HG03196 (cell line): Measurements from ENCODE around the gene C3orf62.
"Not testable (repeated sequence)": the region's sequence is repeated elsewhere in the genome, so short reads cannot be mapped to it uniquely, and the experiment has no call there.

Experiments used
- ATAC-seq: cut with Tn5 transposase; IDR thresholded peaks from one replicate; pipeline ENCODE4 v1.9.1; 2021; ENCODE audit not compliant: unreplicated experiment

The C3orf62 gene

GRCh38 chr3:49269443-49270155 lies 7.4 kb downstream of the C3orf62 start:
- ATAC-seq: no peak

- ATAC-seq: no peak
These were observed 10.5 kb downstream of the C3orf62 start for GRCh38 chr3:49266410-49267095.

- ATAC-seq: no peak
These were observed 11.2 kb downstream of the C3orf62 start for GRCh38 chr3:49265661-49266386.

GRCh38 chr3:49263159-49263889 lies 13.7 kb downstream of the C3orf62 start:
- no peak for ATAC-seq

GRCh38 chr3:49260806-49261324 lies 16.2 kb downstream of the C3orf62 start:
- no peak for ATAC-seq

GRCh38 chr3:49257187-49257586 lies 19.8 kb downstream of the C3orf62 start:
- ATAC-seq: no peak

GRCh38 chr3:49255718-49256511 lies 21.1 kb downstream of the C3orf62 start:
- no peak for ATAC-seq

GRCh38 chr3:49255112-49255511 lies 21.9 kb downstream of the C3orf62 start:
- no peak for ATAC-seq

- ATAC-seq: no peak
These were observed 23.5 kb downstream of the C3orf62 start for GRCh38 chr3:49253512-49253911.

GRCh38 chr3:49248840-49249227 lies 28.2 kb downstream of the C3orf62 start:
- no peak for ATAC-seq

GRCh38 chr3:49244581-49245205 lies 32.3 kb downstream of the C3orf62 start:
- no peak for ATAC-seq

- ATAC-seq: not testable (repeated sequence)
These were observed 36.9 kb downstream of the C3orf62 start for GRCh38 chr3:49240091-49240490.

- ATAC-seq: no peak
These were observed 38.5 kb downstream of the C3orf62 start for GRCh38 chr3:49238274-49239127.

GRCh38 chr3:49237344-49237743 lies 39.7 kb downstream of the C3orf62 start:
- no peak for ATAC-seq

GRCh38 chr3:49236226-49236625 lies 40.8 kb downstream of the C3orf62 start:
- ATAC-seq: no peak

GRCh38 chr3:49228817-49229216 lies 48.2 kb downstream of the C3orf62 start:
- ATAC-seq: not testable (repeated sequence)

- no peak for ATAC-seq
These were observed 55.0 kb downstream of the C3orf62 start for GRCh38 chr3:49222002-49222401.

GRCh38 chr3:49220985-49221563 lies 56.0 kb downstream of the C3orf62 start:
- ATAC-seq: not testable (repeated sequence)
